Stimulated activated naive B cell treated with anti-CD40 and anti-IgM and Interleukin-4, amounts not matched to agents 10 μg/mL and 1 μg/mL and 100 μg/mL, for 72 hours (primary cell): ENCODE measurements around the gene MYH10.
"Not testable (repeated sequence)": the region's sequence is repeated elsewhere in the genome, so short reads cannot be mapped to it uniquely, and the experiment has no call there.

Source experiments
- ATAC-seq, 2 donors: fragments of 150-1000 bp; cut with Tn5 transposase; replicated peaks; 2 replicates each; pipeline ENCODE4 v1.10.0; 2021; ENCODE audit warnings: moderate library complexity in 1 of 2
- DNase-seq: peaks from one replicate; pipeline ENCODE4 v3.0.0; 2021
- H3K27ac Mint-ChIP-seq: one replicate; pipeline ENCODE4 v1.8.0; 2022; ENCODE audit warnings: mild to moderate bottlenecking, mixed read lengths
- H3K27me3 Mint-ChIP-seq, 2 donors: one replicate each; pipeline ENCODE4 v1.8.0; 2022; ENCODE audit warnings: mixed read lengths in 2 of 2
- H3K36me3 Mint-ChIP-seq, 2 donors: one replicate each; pipeline ENCODE4 v1.8.0; 2022; ENCODE audit warnings: mixed read lengths in 2 of 2, mild to moderate bottlenecking in 1 of 2
- H3K4me1 Mint-ChIP-seq, 2 donors: one replicate each; pipeline ENCODE4 v1.8.0; 2022; ENCODE audit warnings: mixed read lengths in 2 of 2, mild to moderate bottlenecking in 1 of 2
- H3K4me3 Mint-ChIP-seq, 2 donors: one replicate each; pipeline ENCODE4 v1.8.0; 2022; ENCODE audit warnings: mild to moderate bottlenecking in 2 of 2, mixed read lengths in 2 of 2, moderate library complexity in 1 of 2
- H3K9me3 Mint-ChIP-seq, 2 donors: one replicate each; pipeline ENCODE4 v1.8.0; 2022; ENCODE audit warnings: mixed read lengths in 2 of 2, mild to moderate bottlenecking in 1 of 2

MYH10 gene

GRCh38 chr17:8576559-8577294, 53.8 kb downstream of the MYH10 start:
- peaks cover 6 to 11% of the 10 kb centered on the region in 2 donors for H3K4me1 Mint-ChIP-seq
- H3K4me3 Mint-ChIP-seq = no peak overlapping the region
- DNase-seq = no peak
- no peak for ATAC-seq
- no peaks in the 10 kb centered on the region for H3K9me3 Mint-ChIP-seq
- H3K27ac Mint-ChIP-seq = no peak overlapping the region
- no peaks in the 10 kb centered on the region for H3K27me3 Mint-ChIP-seq
- H3K36me3 Mint-ChIP-seq = no peaks in the 10 kb centered on the region

GRCh38 chr17:8574687-8575086, 55.8 kb downstream of the MYH10 start:
- no peaks in the 10 kb centered on the region for H3K4me1 Mint-ChIP-seq
- no peak overlapping the region for H3K27ac Mint-ChIP-seq
- H3K4me3 Mint-ChIP-seq = no peak overlapping the region
- DNase-seq = no peak
- no peaks in the 10 kb centered on the region for H3K9me3 Mint-ChIP-seq
- H3K36me3 Mint-ChIP-seq = no peaks in the 10 kb centered on the region
- H3K27me3 Mint-ChIP-seq = no peaks in the 10 kb centered on the region
- ATAC-seq = no peak

- no peak overlapping the region for H3K27ac Mint-ChIP-seq
- H3K27me3 Mint-ChIP-seq = no peaks in the 10 kb centered on the region
- no peaks in the 10 kb centered on the region for H3K4me1 Mint-ChIP-seq
- DNase-seq = no peak
- H3K9me3 Mint-ChIP-seq = no peaks in the 10 kb centered on the region
- peaks cover 0 to 5% of the 10 kb centered on the region in 2 donors for H3K36me3 Mint-ChIP-seq
- no peak overlapping the region for H3K4me3 Mint-ChIP-seq
- no peak for ATAC-seq
These were observed 57.8 kb downstream of the MYH10 start for GRCh38 chr17:8572764-8573163.

- peaks cover 0 to 5% of the 10 kb centered on the region in 2 donors for H3K36me3 Mint-ChIP-seq
- DNase-seq (no peak), ATAC-seq (no peak)
- H3K9me3 Mint-ChIP-seq = no peaks in the 10 kb centered on the region
- no peaks in the 10 kb centered on the region for H3K27me3 Mint-ChIP-seq
- H3K27ac Mint-ChIP-seq = no peak overlapping the region
- H3K4me1 Mint-ChIP-seq = no peaks in the 10 kb centered on the region
- H3K4me3 Mint-ChIP-seq = no peak overlapping the region
These were observed 66.4 kb downstream of the MYH10 start for GRCh38 chr17:8563981-8564602.

- no peak overlapping the region for H3K4me3 Mint-ChIP-seq
- H3K27ac Mint-ChIP-seq = no peak overlapping the region
- ATAC-seq (no peak), DNase-seq (no peak)
- H3K4me1 Mint-ChIP-seq = no peaks in the 10 kb centered on the region
- H3K36me3 Mint-ChIP-seq = peaks cover 0 to under 1% of the 10 kb centered on the region in 2 donors
- no peaks in the 10 kb centered on the region for H3K27me3 Mint-ChIP-seq
- no peaks in the 10 kb centered on the region for H3K9me3 Mint-ChIP-seq
These were observed 67.3 kb downstream of the MYH10 start for GRCh38 chr17:8563024-8563776.

GRCh38 chr17:8558144-8558543, 72.4 kb downstream of the MYH10 start:
- H3K36me3 Mint-ChIP-seq = no peaks in the 10 kb centered on the region
- DNase-seq = no peak
- H3K9me3 Mint-ChIP-seq = no peaks in the 10 kb centered on the region
- H3K27ac Mint-ChIP-seq = no peak overlapping the region
- H3K4me1 Mint-ChIP-seq = no peaks in the 10 kb centered on the region
- no peak for ATAC-seq
- no peak overlapping the region for H3K4me3 Mint-ChIP-seq
- peaks cover 0 to 15% of the 10 kb centered on the region in 2 donors for H3K27me3 Mint-ChIP-seq

GRCh38 chr17:8557176-8557806, 73.2 kb downstream of the MYH10 start:
- H3K4me1 Mint-ChIP-seq = no peaks in the 10 kb centered on the region
- DNase-seq (no peak), ATAC-seq (no peak)
- H3K27me3 Mint-ChIP-seq = peaks cover 2 to 15% of the 10 kb centered on the region in 2 donors
- no peak overlapping the region for H3K4me3 Mint-ChIP-seq
- no peaks in the 10 kb centered on the region for H3K36me3 Mint-ChIP-seq
- H3K9me3 Mint-ChIP-seq = no peaks in the 10 kb centered on the region
- no peak overlapping the region for H3K27ac Mint-ChIP-seq

- ATAC-seq (no peak), DNase-seq (no peak)
- no peaks in the 10 kb centered on the region for H3K9me3 Mint-ChIP-seq
- H3K4me1 Mint-ChIP-seq = no peaks in the 10 kb centered on the region
- H3K27me3 Mint-ChIP-seq = peaks cover 4 to 15% of the 10 kb centered on the region in 2 donors
- no peak overlapping the region for H3K4me3 Mint-ChIP-seq
- no peak overlapping the region for H3K27ac Mint-ChIP-seq
- H3K36me3 Mint-ChIP-seq = no peaks in the 10 kb centered on the region
These were observed 74.5 kb downstream of the MYH10 start for GRCh38 chr17:8556074-8556473.

- Mint-ChIP-seq H3K4me3 (no peak overlapping the region), H3K4me1 (no peaks in the 10 kb centered on the region), H3K27ac (no peak overlapping the region), H3K36me3 (no peaks in the 10 kb centered on the region), H3K27me3 (peaks cover 4 to 15% of the 10 kb centered on the region in 2 donors), H3K9me3 (no peaks in the 10 kb centered on the region)
- no peak for DNase-seq
- ATAC-seq = no peak
These were observed 75.5 kb downstream of the MYH10 start for GRCh38 chr17:8555062-8555461.

GRCh38 chr17:8552577-8553320, 77.8 kb downstream of the MYH10 start:
- DNase-seq (no peak), ATAC-seq (no peak)
- Mint-ChIP-seq H3K27ac (no peak overlapping the region), H3K4me1 (no peaks in the 10 kb centered on the region), H3K27me3 (peaks cover 4 to 15% of the 10 kb centered on the region in 2 donors), H3K4me3 (no peak overlapping the region), H3K36me3 (no peaks in the 10 kb centered on the region), H3K9me3 (no peaks in the 10 kb centered on the region)

GRCh38 chr17:8542599-8543502, 87.7 kb downstream of the MYH10 start:
- ATAC-seq (no peak), DNase-seq (no peak)
- H3K27me3 Mint-ChIP-seq = no peaks in the 10 kb centered on the region
- H3K27ac Mint-ChIP-seq = no peak overlapping the region
- H3K4me3 Mint-ChIP-seq = no peak overlapping the region
- H3K4me1 Mint-ChIP-seq = no peaks in the 10 kb centered on the region
- H3K36me3 Mint-ChIP-seq = peaks cover 3 to 4% of the 10 kb centered on the region in 2 donors
- H3K9me3 Mint-ChIP-seq = peaks cover 0 to 5% of the 10 kb centered on the region in 2 donors

- ATAC-seq, H3K4me3 Mint-ChIP-seq, H3K9me3 Mint-ChIP-seq, H3K4me1 Mint-ChIP-seq, DNase-seq, H3K36me3 Mint-ChIP-seq, H3K27me3 Mint-ChIP-seq, H3K27ac Mint-ChIP-seq: not testable (repeated sequence)
These were observed 90.5 kb downstream of the MYH10 start for GRCh38 chr17:8539976-8540375.

- Mint-ChIP-seq H3K36me3 (no peaks in the 10 kb centered on the region), H3K9me3 (no peaks in the 10 kb centered on the region), H3K4me1 (no peaks in the 10 kb centered on the region), H3K27me3 (no peaks in the 10 kb centered on the region), H3K27ac (no peak overlapping the region), H3K4me3 (no peak overlapping the region)
- DNase-seq (no peak), ATAC-seq (no peak)
These were observed 92.8 kb downstream of the MYH10 start for GRCh38 chr17:8537734-8538133.
